GM18907 (cell line): Measurements from ENCODE around the gene CLEC4M.
"Not testable (repeated sequence)": the region's sequence is repeated elsewhere in the genome, so short reads cannot be mapped to it uniquely, and the experiment has no call there.

Source experiments
- ATAC-seq: cut with Tn5 transposase; IDR thresholded peaks from one replicate; pipeline ENCODE4 v1.9.1; 2021; ENCODE audit warnings: mild to moderate bottlenecking, moderate library complexity; ENCODE audit not compliant: unreplicated experiment

Gene CLEC4M

DNA sequence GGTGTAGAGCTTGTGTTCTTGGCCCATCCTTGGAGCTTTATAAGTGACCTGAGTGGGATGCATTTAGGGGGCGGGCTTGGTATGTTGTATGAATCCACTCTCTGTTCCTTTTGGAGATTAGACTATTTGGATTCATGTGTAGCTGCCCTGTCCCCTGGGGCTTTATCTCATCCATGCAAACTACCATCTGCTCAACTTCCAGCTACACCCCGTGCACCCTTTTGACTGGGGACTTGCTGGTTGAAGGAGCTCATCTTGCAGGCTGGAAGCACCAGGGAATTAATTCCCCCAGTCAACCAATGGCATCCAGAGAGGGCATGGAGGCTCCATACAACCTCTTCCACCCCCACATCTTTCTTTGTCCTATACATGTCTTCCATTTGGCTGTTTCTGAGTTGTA is 6.1 kb downstream of the CLEC4M start:
- no peak for ATAC-seq

- ATAC-seq = no peak
Measured at GRCh38 chr19:7771072-7771471, 8.0 kb downstream of the CLEC4M start.

DNA sequence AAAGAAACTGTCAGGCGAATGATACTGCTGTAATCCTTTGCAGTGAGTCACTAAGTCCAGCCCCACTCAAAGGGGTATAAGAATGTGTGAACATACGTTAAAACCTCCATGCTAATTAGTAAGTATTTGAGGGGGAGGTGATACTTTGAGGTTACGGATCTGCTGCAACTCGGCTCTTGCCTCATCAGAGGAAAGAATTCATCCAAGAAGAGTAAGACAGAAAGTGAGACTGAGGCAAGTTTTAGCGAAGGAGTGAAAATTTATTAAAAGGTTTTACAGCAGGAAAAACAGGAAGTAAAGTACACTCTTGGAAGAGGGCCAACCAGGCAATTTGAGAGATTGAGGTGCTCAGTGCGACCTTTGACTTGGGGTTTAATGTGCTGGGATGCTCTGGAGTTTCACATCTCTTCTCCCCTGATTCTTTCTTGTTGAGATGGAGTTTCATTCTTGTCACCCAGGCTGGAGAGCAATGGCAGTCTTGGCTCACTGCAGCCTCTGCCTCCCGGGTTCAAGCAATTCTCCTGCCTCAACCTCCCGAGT is 9.8 kb downstream of the CLEC4M start:
- ATAC-seq = no peak

- ATAC-seq = no peak
Measured at GRCh38 chr19:7773841-7774240, 10.8 kb downstream of the CLEC4M start.

- no peak for ATAC-seq
Measured at GRCh38 chr19:7775761-7776160, 12.7 kb downstream of the CLEC4M start.

- ATAC-seq = no peak
Measured at GRCh38 chr19:7778081-7778480, 15.0 kb downstream of the CLEC4M start.

- ATAC-seq = no peak
Measured at GRCh38 chr19:7779631-7780486, 16.8 kb downstream of the CLEC4M start.

DNA sequence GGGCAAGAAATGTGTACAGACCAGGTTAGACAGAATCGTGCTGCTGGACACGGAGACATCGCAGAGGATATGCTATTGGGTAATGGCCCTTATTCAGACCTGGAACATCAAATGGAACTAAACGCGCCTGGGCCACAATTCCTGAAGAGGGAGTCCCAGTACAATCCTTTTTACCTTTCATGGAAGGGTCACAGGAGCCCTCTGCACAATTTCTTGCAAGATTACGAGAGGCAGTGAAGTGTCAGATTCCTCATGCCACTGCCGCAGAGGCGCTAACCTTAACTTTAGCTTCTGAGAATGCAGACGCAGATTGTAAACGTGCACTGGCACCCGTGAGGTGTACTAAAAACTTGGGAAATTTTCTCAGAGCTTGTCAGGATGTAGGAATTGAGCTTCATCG is 18.1 kb downstream of the CLEC4M start:
- ATAC-seq = no peak

GRCh38 chr19:7783991-7784423 is 21.0 kb downstream of the CLEC4M start:
- no peak for ATAC-seq

- ATAC-seq = no peak
Measured at GRCh38 chr19:7784856-7785255, 21.8 kb downstream of the CLEC4M start.

GRCh38 chr19:7787141-7787540 is 24.1 kb downstream of the CLEC4M start:
- no peak for ATAC-seq

- ATAC-seq = no peak
Measured at GRCh38 chr19:7787602-7788177, 24.6 kb downstream of the CLEC4M start.

- ATAC-seq = no peak
Measured at GRCh38 chr19:7788178-7788932, 25.3 kb downstream of the CLEC4M start.

DNA sequence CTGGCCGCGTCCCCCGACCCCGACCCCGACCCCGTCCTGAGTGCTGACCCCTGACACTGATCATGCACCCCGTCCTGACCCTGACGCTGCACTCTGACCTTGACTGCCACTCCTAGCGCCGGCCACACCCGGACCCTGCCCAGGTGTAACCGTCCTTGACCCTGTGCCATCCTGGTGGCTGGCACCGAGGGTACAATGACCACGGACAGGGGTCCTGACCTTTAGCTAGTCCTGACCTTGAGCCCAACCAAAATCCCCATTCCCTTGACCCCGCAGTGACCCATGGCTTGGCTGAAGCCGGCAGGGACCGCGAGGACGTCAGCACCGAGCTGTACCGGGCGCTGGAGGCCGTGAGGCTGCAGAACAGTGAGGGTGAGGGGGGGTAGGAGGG is 25.9 kb downstream of the CLEC4M start:
- ATAC-seq = no peak

GRCh38 chr19:7789447-7789846 is 26.4 kb downstream of the CLEC4M start:
- ATAC-seq = no peak

DNA sequence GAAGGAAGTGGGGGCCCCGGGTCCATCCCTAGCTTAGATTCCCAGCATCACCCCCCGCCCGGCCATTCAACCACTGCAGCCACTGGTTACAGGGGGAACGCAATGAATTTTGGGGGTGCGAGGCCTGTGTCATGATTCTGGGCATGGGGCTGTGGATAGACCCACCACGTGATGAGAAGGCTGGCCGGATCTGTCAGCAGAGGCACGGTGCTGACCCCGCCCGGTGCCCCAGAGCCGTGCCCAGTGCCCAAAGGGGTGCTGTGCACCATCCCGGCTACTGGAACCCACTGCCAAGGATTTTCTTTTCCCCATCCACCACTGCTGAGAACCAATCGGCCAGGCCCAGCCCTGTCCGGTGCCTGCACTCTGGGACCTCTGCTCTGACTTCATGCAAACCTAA is 27.4 kb downstream of the CLEC4M start:
- ATAC-seq = no peak

- no peak for ATAC-seq
Measured at GRCh38 chr19:7792281-7792680, 29.2 kb downstream of the CLEC4M start.

DNA sequence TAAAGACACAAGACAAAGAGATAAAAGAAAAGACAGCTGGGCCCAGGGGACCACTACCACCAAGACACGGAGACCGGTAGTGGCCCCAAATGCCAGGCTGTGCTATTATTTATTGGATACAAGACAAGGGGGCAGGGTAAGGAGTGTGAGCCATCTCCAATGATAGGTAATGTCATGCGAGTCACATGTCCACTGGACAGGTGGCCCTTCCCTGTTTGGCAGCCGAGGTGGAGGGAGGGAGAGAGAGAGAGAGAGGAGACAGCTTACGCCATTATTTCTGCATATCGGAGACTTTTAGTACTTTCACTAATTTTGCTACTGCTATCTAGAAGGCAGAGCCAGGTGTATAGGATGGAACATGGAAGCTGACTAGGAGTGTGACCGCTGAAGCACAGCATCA is 29.7 kb downstream of the CLEC4M start:
- not testable (repeated sequence) for ATAC-seq

DNA sequence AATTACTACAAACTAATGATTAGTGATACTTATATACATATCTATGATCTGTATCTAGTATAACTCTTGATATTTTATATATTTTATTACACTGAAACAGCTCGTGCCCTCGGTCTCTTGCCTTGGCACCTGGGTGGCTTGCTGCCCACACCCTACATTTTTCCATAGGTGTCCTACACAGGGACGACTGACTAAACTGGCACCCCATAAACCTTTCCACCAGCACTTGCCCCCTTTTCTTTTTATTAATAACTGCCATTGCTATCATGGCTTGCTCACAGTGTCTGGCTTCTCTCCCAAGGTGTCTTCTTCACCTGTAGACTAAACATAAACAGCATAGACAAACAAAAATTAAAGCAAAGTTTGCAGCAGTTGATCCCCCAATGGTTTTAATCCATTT is 30.4 kb downstream of the CLEC4M start:
- ATAC-seq = no peak

GRCh38 chr19:7795555-7796161 is 32.6 kb downstream of the CLEC4M start:
- ATAC-seq = no peak
